PFSK-1 (cell line): ENCODE measurements around the gene PREX1.

ENCODE experiments used
- FOXP2 ChIP-seq: optimal IDR thresholded peaks from 2 replicates; pipeline ENCODE3; 2011; ENCODE audit warnings: borderline replicate concordance, control low read depth, inconsistent platforms; ENCODE audit not compliant: insufficient read depth; ENCODE audit errors: extremely low read length, extremely low read depth
- POLR2AphosphoS5 ChIP-seq: IDR thresholded peaks from 2 replicates; pipeline ENCODE4 v1.6.1; 2012; ENCODE audit warnings: low read depth, mild to moderate bottlenecking, control low read depth, low read length, moderate library complexity
- REST ChIP-seq, 2 experiments: IDR thresholded peaks; 2 replicates each; pipeline versions ENCODE4 v1.6.1 to v1.8.0; 2011 to 2012; ENCODE audit warnings: low read depth in 2 of 2, low read length in 2 of 2, control low read depth in 1 of 2, inconsistent platforms in 1 of 2, mild to moderate bottlenecking in 1 of 2, moderate library complexity in 1 of 2; ENCODE audit not compliant: insufficient read depth in 1 of 2
- SIN3A ChIP-seq: IDR thresholded peaks from 2 replicates; pipeline ENCODE4 v1.6.1; 2012; ENCODE audit warnings: mild to moderate bottlenecking, low read length, moderate library complexity, borderline replicate concordance; ENCODE audit not compliant: insufficient read depth
- TAF1 ChIP-seq: IDR thresholded peaks from 2 replicates; pipeline ENCODE4 v1.6.1; 2012; ENCODE audit warnings: low read length, control low read depth, borderline replicate concordance; ENCODE audit not compliant: insufficient read depth

Gene PREX1

GRCh38 chr20:48787861-48788375, 39.9 kb downstream of the PREX1 start:
- no peak for TF ChIP-seq POLR2AphosphoS5
- TF ChIP-seq TAF1: no peak
- TF ChIP-seq SIN3A: no peak
- no peak for TF ChIP-seq REST (IDR thresholded peaks at IDR 0.05; ENCODE audit: insufficient read depth in 1 of 2, low read depth in 2 of 2, low read length in 2 of 2)
- no peak for TF ChIP-seq FOXP2

- TF ChIP-seq TAF1 (no peak), FOXP2 (no peak), POLR2AphosphoS5 (no peak), SIN3A (no peak), REST (IDR thresholded peaks at IDR 0.05; ENCODE audit: insufficient read depth in 1 of 2, low read depth in 2 of 2, low read length in 2 of 2) (no peak)
These were observed 40.7 kb downstream of the PREX1 start for GRCh38 chr20:48786951-48787705.

- no peak for TF ChIP-seq SIN3A
These were observed 42.0 kb downstream of the PREX1 start for GRCh38 chr20:48785801-48786200.

- TF ChIP-seq TAF1 (no peak), POLR2AphosphoS5 (no peak), SIN3A (no peak), FOXP2 (no peak), REST (IDR thresholded peaks at IDR 0.05; ENCODE audit: insufficient read depth in 1 of 2, low read depth in 2 of 2, low read length in 2 of 2) (no peak)
These were observed 42.5 kb downstream of the PREX1 start for GRCh38 chr20:48785256-48785655.

- TF ChIP-seq FOXP2: no peak
These were observed 43.5 kb downstream of the PREX1 start for GRCh38 chr20:48784273-48784641.

- TF ChIP-seq FOXP2: no peak
- TF ChIP-seq TAF1: no peak
- TF ChIP-seq REST (IDR thresholded peaks at IDR 0.05; ENCODE audit: insufficient read depth in 1 of 2, low read depth in 2 of 2, low read length in 2 of 2): no peak
- no peak for TF ChIP-seq SIN3A
- no peak for TF ChIP-seq POLR2AphosphoS5
These were observed 44.1 kb downstream of the PREX1 start for GRCh38 chr20:48783533-48784272.
